OCI-LY1 (cell line): Measurements from ENCODE around the gene FABP6.
"Not testable (repeated sequence)": the region's sequence is repeated elsewhere in the genome, so short reads cannot be mapped to it uniquely, and the experiment has no call there.

ENCODE experiments used
- H2AFZ ChIP-seq: fragments of 200-600 bp; sonication (generic), shearing (Covaris generic); 2 replicates; pipeline ENCODE4 v1.6.0; 2014; ENCODE audit warnings: antibody characterized with exemption, mild to moderate bottlenecking, low read length
- H3F3A ChIP-seq: fragments of 200-600 bp; sonication (generic), shearing (Covaris generic); 2 replicates; pipeline ENCODE4 v1.6.0; 2014; ENCODE audit warnings: mild to moderate bottlenecking, antibody characterized with exemption, low read length, moderate library complexity; ENCODE audit not compliant: insufficient read depth
- H3K27ac ChIP-seq: fragments of 200-600 bp; sonication (generic); 2 replicates; pipeline ENCODE4 v1.5.1; 2014; ENCODE audit warnings: low read length, mixed run types, mild to moderate bottlenecking, low read depth; ENCODE audit not compliant: poor library complexity, severe bottlenecking
- H3K27me3 ChIP-seq: fragments of 200-600 bp; sonication (generic); 2 replicates; pipeline ENCODE4 v1.6.0; 2014; ENCODE audit warnings: antibody characterized with exemption, mild to moderate bottlenecking, low read length, moderate library complexity; ENCODE audit not compliant: insufficient read depth
- H3K36me3 ChIP-seq: fragments of 200-600 bp; sonication (generic); 2 replicates; pipeline ENCODE4 v1.6.1; 2014; ENCODE audit warnings: mild to moderate bottlenecking, antibody characterized with exemption, low read length, moderate library complexity, mixed read lengths; ENCODE audit not compliant: insufficient read depth
- H3K4me1 ChIP-seq: fragments of 200-600 bp; sonication (generic); 2 replicates; pipeline ENCODE4 v1.5.1; 2014; ENCODE audit warnings: mild to moderate bottlenecking, low read length, moderate library complexity; ENCODE audit not compliant: insufficient read depth, severe bottlenecking
- H3K4me2 ChIP-seq: fragments of 200-600 bp; sonication (generic), shearing (Covaris generic); 2 replicates; pipeline ENCODE4 v1.6.1; 2014; ENCODE audit warnings: low read length
- H3K4me3 ChIP-seq: fragments of 200-600 bp; sonication (generic); 2 replicates; pipeline ENCODE4 v1.5.1; 2014; ENCODE audit warnings: low read length, low read depth, mild to moderate bottlenecking, mixed read lengths; ENCODE audit not compliant: poor library complexity, severe bottlenecking
- H3K79me2 ChIP-seq: fragments of 200-600 bp; shearing (Covaris generic); 2 replicates; pipeline ENCODE4 v1.6.1; 2016; ENCODE audit warnings: mixed run types, low read length, mixed read lengths; ENCODE audit not compliant: insufficient read depth
- H3K9ac ChIP-seq: fragments of 200-600 bp; sonication (generic), shearing (Covaris generic); 2 replicates; pipeline ENCODE4 v1.6.1; 2014; ENCODE audit warnings: mild to moderate bottlenecking, low read length, mixed read lengths
- H3K9me2 ChIP-seq: fragments of 200-600 bp; sonication (generic), shearing (Covaris generic); 2 replicates; pipeline ENCODE4 v1.6.1; 2014; ENCODE audit warnings: low read depth, mild to moderate bottlenecking, low read length, mixed read lengths
- H3K9me3 ChIP-seq: fragments of 200-600 bp; shearing (Covaris generic); 2 replicates; pipeline ENCODE4 v1.6.1; 2014; ENCODE audit warnings: low read length, mixed read lengths
- H4K20me1 ChIP-seq: fragments of 200-600 bp; sonication (generic), shearing (Covaris generic); 2 replicates; pipeline ENCODE4 v1.6.0; 2016; ENCODE audit warnings: mild to moderate bottlenecking, low read length; ENCODE audit not compliant: insufficient read depth
- CTCF ChIP-seq: fragments of 200-600 bp; sonication (generic), shearing (Covaris generic); IDR thresholded peaks from 2 replicates; pipeline ENCODE4 v1.5.1; 2017; ENCODE audit warnings: mild to moderate bottlenecking, antibody characterized with exemption, low read length, moderate library complexity, mixed read lengths
- EZH2 ChIP-seq: fragments of 200-600 bp; sonication (generic), shearing (Covaris generic); IDR thresholded peaks from 2 replicates; pipeline ENCODE4 v1.8.0; 2017; ENCODE audit warnings: borderline replicate concordance, mixed run types, mild to moderate bottlenecking, antibody characterized with exemption, low read length, moderate library complexity, mixed read lengths

The FABP6 gene

GRCh38 chr5:160242145-160242544 lies 12.8 kb downstream of the FABP6 start:
- no peak overlapping the region for H3K9ac ChIP-seq
- no peaks in the 10 kb centered on the region for H3K9me3 ChIP-seq
- TF ChIP-seq CTCF (no peak), EZH2 (no peak)
- no peak overlapping the region for H2AFZ ChIP-seq
- H3K4me2 ChIP-seq: no peak overlapping the region
- no peak overlapping the region for H3K4me3 ChIP-seq
- H3F3A ChIP-seq: no peaks in the 10 kb centered on the region
- H3K4me1 ChIP-seq: no peaks in the 10 kb centered on the region
- no peaks in the 10 kb centered on the region for H3K79me2 ChIP-seq
- H4K20me1 ChIP-seq: no peaks in the 10 kb centered on the region
- no peak overlapping the region for H3K27ac ChIP-seq
- H3K9me2 ChIP-seq: no peaks in the 10 kb centered on the region
- H3K27me3 ChIP-seq: 0 out of 2 replicates have a peak, but pooled peaks cover 4% of the 10 kb centered on the region
- no peaks in the 10 kb centered on the region for H3K36me3 ChIP-seq

- Histone ChIP-seq H3K4me2 (no peak overlapping the region), H3K79me2 (no peaks in the 10 kb centered on the region), H3K9me2 (no peaks in the 10 kb centered on the region), H4K20me1 (no peaks in the 10 kb centered on the region), H3K9ac (no peak overlapping the region), H3K4me1 (no peaks in the 10 kb centered on the region), H3K36me3 (no peaks in the 10 kb centered on the region), H3K27me3 (0 out of 2 replicates have a peak, but pooled peaks cover 4% of the 10 kb centered on the region), H3F3A (no peaks in the 10 kb centered on the region), H3K27ac (no peak overlapping the region), H2AFZ (no peak overlapping the region), H3K9me3 (no peaks in the 10 kb centered on the region), H3K4me3 (no peak overlapping the region)
- no peak for TF ChIP-seq EZH2
- TF ChIP-seq CTCF: no peak
Observed at GRCh38 chr5:160245506-160246086, 16.3 kb downstream of the FABP6 start.

- H3K4me3 ChIP-seq: not testable (repeated sequence)
Observed at GRCh38 chr5:160249570-160249969, 20.3 kb downstream of the FABP6 start.

GRCh38 chr5:160250226-160250625 lies 20.9 kb downstream of the FABP6 start:
- Histone ChIP-seq H3K9me3 (no peaks in the 10 kb centered on the region), H3K79me2 (no peaks in the 10 kb centered on the region), H3K4me2 (no peak overlapping the region), H3K9me2 (no peaks in the 10 kb centered on the region), H2AFZ (no peak overlapping the region), H3K27ac (no peak overlapping the region), H3K27me3 (peaks cover 14% of the 10 kb centered on the region; the same call in 1 of the 2 replicates), H3K4me3 (no peak overlapping the region), H3F3A (no peaks in the 10 kb centered on the region), H3K9ac (no peak overlapping the region), H4K20me1 (no peaks in the 10 kb centered on the region), H3K4me1 (no peaks in the 10 kb centered on the region), H3K36me3 (no peaks in the 10 kb centered on the region)
- TF ChIP-seq EZH2: no peak
- no peak for TF ChIP-seq CTCF

More at GRCh38 chr5:160249570-160249969, 20.3 kb downstream of the FABP6 start:
- not testable (repeated sequence) for H3K9me2 ChIP-seq, H2AFZ ChIP-seq, H3K9ac ChIP-seq, H3K4me2 ChIP-seq, H3K4me1 ChIP-seq, H3K36me3 ChIP-seq, H3K27ac ChIP-seq, H3F3A ChIP-seq, H3K79me2 ChIP-seq, H3K9me3 ChIP-seq, H4K20me1 ChIP-seq
- H3K27me3 ChIP-seq: peaks cover 13% of the 10 kb centered on the region; the same call in 1 of the 2 replicates
